Right forelimb (tissue), 1 donor: ENCODE results near the gene TUBGCP6.
A peak's percentile ranks its signal among the peaks of the same experiment; 100 is the strongest.

Source experiments
- DNase-seq: peaks from one replicate; pipeline ENCODE4 v3.0.0-alpha.2; 2018

Gene TUBGCP6

GRCh38 chr22:50190941-50191741 lies 53.7 kb downstream of the TUBGCP6 start:
- no peak for DNase-seq

- peak; percentile 84 for DNase-seq
Measured at GRCh38 chr22:50190182-50190940, 54.5 kb downstream of the TUBGCP6 start.

GRCh38 chr22:50189849-50190181 lies 55.0 kb downstream of the TUBGCP6 start:
- no peak for DNase-seq

DNA sequence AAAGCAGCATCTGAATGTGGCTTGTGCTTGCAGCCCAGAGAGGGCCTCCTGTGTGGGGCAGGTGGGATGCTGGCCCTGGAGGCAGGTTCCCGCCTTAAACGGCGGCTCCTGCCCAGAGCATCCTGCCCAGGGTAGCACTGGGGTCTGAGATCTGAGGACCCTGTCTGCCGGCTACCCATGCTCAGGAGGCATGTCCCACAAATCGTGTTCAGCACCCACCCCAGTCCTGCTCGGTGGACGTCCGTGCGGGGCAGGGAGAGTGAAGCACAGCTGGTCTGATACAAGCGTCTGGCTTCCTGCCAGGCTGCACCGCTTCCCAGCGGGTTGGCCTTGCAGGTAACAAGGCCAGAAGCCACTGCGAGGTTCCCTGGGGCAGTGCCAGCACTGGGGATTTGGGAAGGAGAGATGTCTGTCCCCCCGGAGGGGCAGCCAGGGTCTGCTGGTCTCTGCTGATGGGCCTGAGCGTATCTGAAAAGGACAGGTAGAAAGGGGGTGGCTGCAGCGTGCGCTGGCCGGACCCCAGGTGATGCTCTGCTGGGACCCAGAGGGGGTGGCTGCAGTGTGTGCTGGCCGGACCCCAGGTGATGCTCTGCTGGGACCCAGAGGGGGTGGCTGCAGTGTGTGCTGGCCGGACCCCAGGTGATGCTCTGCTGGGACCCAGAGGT lies 55.5 kb downstream of the TUBGCP6 start:
- no peak for DNase-seq

GRCh38 chr22:50188356-50188755 lies 56.5 kb downstream of the TUBGCP6 start:
- no peak for DNase-seq

DNA sequence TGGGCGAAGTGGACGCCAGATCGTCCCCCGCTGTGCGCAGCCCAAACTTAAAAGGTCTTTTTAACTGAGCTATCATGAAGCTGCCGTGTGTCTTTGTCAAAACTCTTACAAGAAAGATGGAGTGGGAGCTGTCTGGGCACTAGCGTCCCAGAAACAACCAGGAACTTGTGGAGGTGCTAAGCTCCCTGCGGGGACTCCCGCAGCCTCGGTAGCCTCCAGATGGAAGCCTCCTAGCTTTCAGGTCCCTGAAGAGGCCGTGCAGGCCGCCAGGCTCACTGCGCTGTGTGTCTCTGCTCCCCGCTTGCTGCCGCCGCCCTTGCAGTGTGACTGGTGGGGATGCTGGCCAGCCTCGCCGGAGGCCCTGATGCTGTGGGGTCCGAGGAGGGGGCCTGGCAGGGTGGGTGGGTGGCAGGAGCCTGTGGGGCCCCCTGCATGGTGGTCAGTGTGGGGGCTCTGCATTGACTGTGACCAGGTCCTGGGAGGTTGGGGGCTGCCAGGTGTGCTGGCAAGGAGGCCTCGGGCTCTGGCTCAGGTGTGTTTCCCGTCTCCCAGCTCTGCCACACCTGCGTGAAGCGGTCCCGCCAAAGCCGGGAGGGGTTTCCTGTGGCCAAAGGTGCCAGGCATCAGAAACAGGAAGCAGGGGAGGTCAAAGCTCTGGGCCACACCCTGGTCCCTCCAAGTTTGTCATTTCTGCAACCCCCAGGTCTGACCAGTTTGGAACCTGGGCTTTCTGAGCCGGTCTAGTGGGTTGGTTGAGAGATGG lies 57.9 kb downstream of the TUBGCP6 start:
- no peak for DNase-seq

GRCh38 chr22:50186181-50186714 lies 58.6 kb downstream of the TUBGCP6 start:
- no peak for DNase-seq

- peak; percentile 96 for DNase-seq
Measured at GRCh38 chr22:50185375-50186087, 59.3 kb downstream of the TUBGCP6 start, which contains the start of gene TRABD. Gene TRABD, plus strand, starts transcription at chr22:50185913. Its CDS starts 7,148 bp downstream, at chr22:50193061.

GRCh38 chr22:50184902-50185374 lies 59.9 kb downstream of the TUBGCP6 start:
- no peak for DNase-seq

GRCh38 chr22:50184004-50184901 lies 60.6 kb downstream of the TUBGCP6 start:
- DNase-seq, result peak; percentile 76

GRCh38 chr22:50183141-50183971 lies 61.5 kb downstream of the TUBGCP6 start:
- no peak for DNase-seq

GRCh38 chr22:50182176-50183081 lies 62.4 kb downstream of the TUBGCP6 start:
- DNase-seq, result no peak

DNA sequence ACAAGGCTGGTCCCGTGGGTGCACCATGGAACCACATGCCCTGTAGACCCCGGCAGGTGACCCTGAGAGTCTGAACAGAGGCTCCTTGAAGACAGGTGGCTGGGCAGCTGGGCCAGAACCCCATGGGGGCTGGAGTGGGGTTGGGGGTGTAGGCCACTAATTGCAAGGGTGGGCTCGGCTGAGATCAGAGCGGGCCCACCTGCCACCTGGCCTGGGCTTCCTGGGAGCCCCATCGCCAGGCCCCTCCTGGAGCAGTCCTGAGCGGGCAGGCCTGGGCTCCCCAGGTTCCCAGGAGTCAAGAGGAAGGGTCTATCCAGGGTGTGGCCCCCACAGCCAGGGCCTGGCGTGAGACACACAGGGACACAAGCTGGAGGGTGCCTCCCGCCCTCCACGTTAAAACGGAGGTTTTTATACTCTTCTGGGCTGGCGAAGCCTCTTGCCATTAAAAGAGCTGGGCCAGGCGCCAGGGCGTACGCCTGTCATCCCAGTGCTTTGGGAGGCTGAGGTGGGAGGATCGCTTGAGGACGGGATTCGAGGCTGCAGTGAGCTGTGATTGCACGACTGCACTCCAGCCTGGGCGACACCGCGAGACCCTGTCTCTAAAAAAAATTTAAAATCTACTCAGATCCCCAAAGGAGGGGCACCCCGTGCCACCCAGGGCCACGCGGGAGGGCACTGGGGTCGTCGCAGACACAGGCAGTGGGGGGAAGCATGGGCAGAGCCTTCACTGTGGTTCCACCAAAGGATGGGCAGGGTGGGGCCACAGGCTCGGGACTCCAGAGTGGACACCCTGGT lies 63.9 kb downstream of the TUBGCP6 start:
- no peak for DNase-seq

DNA sequence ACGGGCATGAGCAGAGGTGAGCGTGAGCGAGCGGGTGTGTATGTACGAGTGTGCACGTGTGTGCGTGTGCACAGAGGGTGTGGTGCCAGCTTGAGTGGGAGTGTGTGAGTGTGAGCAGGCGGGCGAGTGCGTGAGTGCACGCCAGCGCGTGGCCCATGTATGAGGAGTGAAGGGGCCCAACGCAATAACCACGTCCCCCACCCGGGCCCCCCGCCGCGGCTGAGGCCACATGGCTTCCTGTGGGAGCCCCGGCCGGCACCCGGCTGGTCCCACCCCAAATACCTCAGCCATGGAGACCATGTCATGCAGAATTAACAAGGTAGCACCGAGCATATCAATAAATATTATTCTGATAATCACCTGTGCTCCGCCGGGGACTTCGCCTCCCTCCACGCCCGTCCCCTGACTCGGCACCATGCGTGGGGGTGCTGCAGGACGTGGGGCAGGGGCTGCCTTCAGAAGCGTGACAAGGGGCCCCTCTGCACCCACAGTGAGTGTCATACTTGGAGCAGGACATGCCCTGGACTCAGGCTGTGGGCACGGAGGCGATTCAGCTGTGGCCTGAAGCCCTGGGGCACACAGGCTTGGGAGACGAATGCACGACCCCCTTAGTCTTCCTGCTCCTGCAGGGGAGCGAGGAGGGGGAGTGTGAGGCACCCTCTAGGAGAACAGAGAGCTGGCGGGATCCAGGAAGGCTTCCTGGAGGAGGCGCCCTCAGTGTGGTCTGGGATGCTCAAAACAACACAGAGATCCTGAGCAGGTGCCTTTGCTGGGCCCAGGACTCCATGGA lies 64.7 kb downstream of the TUBGCP6 start:
- DNase-seq, result no peak

GRCh38 chr22:50178871-50179869 lies 65.7 kb downstream of the TUBGCP6 start:
- DNase-seq, result no peak

DNA sequence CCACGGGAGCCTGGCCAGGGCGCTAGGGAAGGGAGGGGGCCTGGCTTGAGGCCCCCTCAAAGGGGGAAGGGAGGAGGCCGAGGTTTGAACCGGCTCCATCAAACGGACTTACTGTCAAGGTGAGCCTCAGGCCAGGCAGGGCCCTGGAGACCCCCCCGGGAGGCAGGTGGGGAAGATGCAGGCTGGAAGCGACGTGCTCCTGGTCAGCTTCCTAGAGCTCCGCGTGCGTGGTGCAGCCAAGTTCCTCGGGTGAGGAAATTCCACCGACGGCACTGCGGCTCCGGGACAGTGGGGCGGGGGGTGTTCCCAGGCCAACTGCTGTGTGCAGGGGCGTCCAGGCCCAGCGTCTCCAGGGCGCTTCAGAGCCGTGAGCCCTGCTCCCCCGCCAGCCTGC lies 66.4 kb downstream of the TUBGCP6 start:
- DNase-seq, result no peak
